ENCODE data around the gene ACTR1B. TPM values are rescaled to one million over a fixed set of nuclear protein-coding genes. Genes with fewer than 3 reads are reported as not detected.

Gene ACTR1B
- polyA plus RNA-seq, 3 donors, result 8.9 to 64.4 (median 9.9) TPM

GRCh38 chr2:97654309-97654708, 9.5 kb downstream of the ACTR1B start:
- Mint-ChIP-seq H3K27me3 (ENCODE audit: low read depth in 3 of 3) (no peaks in the 10 kb centered on the region), H3K36me3 (peaks cover 41 to 60% of the 10 kb centered on the region in 2 donors), H3K4me1 (peaks cover 5% of the 10 kb centered on the region), H3K9me3 (peaks cover 0 to 4% (median 2%) of the 10 kb centered on the region in 7 donors), H3K4me3 (no peak overlapping the region), H3K27ac (peak overlapping the region in 3 of 7 donors; percentile 20 to 27 (median 23))
- H3K4me3 ChIP-seq (replicated peaks in 1 of 3; ENCODE audit: low read depth in 2 of 3, low read length in 3 of 3), result no peak overlapping the region
- H3K27ac ChIP-seq (ENCODE audit: low read depth in 1 of 2, low read length in 2 of 2), result no peak overlapping the region
- 93% methylated on average over 3 of the region's 5 CpGs for WGBS (ENCODE audit: insufficient coverage)
- no peak for TF ChIP-seq CTCF (IDR thresholded peaks at IDR 0.05)
- DNase-seq, result no peak
- no peaks in the 10 kb centered on the region for H3K79me2 ChIP-seq (ENCODE audit: insufficient read depth, low read length)
- no peaks in the 10 kb centered on the region for H3K9me3 ChIP-seq (replicated peaks in 1 of 2; ENCODE audit: control insufficient read depth in 1 of 2, insufficient read depth in 1 of 2, low read length in 2 of 2)
- H3K36me3 ChIP-seq (replicated peaks in 1 of 2; ENCODE audit: control insufficient read depth in 1 of 2, insufficient read depth in 2 of 2, low read length in 2 of 2), result peaks cover 34 to 60% of the 10 kb centered on the region in 2 donors
- H4K20me1 ChIP-seq (ENCODE audit: insufficient read depth, low read length), result no peaks in the 10 kb centered on the region
- no peak overlapping the region for H3K9ac ChIP-seq (ENCODE audit: insufficient read depth, low read length, poor library complexity, severe bottlenecking)
- no peaks in the 10 kb centered on the region for H3K4me1 ChIP-seq (ENCODE audit: control insufficient read depth in 1 of 2, insufficient read depth in 2 of 2, low read length in 2 of 2)
- no peak overlapping the region for H2AFZ ChIP-seq (ENCODE audit: insufficient read depth, low read depth, low read length, poor library complexity, severe bottlenecking)
- no peak overlapping the region for H3K4me2 ChIP-seq (replicated peaks; ENCODE audit: extremely low read depth, low read length, poor library complexity, severe bottlenecking)
- H3K27me3 ChIP-seq (ENCODE audit: control insufficient read depth in 2 of 2, insufficient read depth in 2 of 2, low read length in 2 of 2), result no peaks in the 10 kb centered on the region
- intact Hi-C loops (cut with micrococcal nuclease), result no loop called here

- H3K36me3 ChIP-seq (replicated peaks in 1 of 2; ENCODE audit: control insufficient read depth in 1 of 2, insufficient read depth in 2 of 2, low read length in 2 of 2), result peaks cover 33 to 60% of the 10 kb centered on the region in 2 donors
- Mint-ChIP-seq H3K4me1 (peaks cover 5% of the 10 kb centered on the region), H3K36me3 (peaks cover 43 to 60% of the 10 kb centered on the region in 2 donors), H3K4me3 (no peak overlapping the region), H3K9me3 (peaks cover 0 to 4% (median 2%) of the 10 kb centered on the region in 7 donors), H3K27me3 (ENCODE audit: low read depth in 3 of 3) (no peaks in the 10 kb centered on the region), H3K27ac (peak overlapping the region in 4 of 7 donors; percentile 23 to 47 (median 36))
- no peak overlapping the region for H2AFZ ChIP-seq (ENCODE audit: insufficient read depth, low read depth, low read length, poor library complexity, severe bottlenecking)
- no peaks in the 10 kb centered on the region for H3K9me3 ChIP-seq (replicated peaks in 1 of 2; ENCODE audit: control insufficient read depth in 1 of 2, insufficient read depth in 1 of 2, low read length in 2 of 2)
- H3K4me3 ChIP-seq (replicated peaks in 1 of 3; ENCODE audit: low read depth in 2 of 3, low read length in 3 of 3), result no peak overlapping the region
- H3K79me2 ChIP-seq (ENCODE audit: insufficient read depth, low read length), result no peaks in the 10 kb centered on the region
- no CpG with 5 or more reads among the region's 1 CpG for WGBS (ENCODE audit: insufficient coverage)
- no peak for DNase-seq
- no peaks in the 10 kb centered on the region for H3K4me1 ChIP-seq (ENCODE audit: control insufficient read depth in 1 of 2, insufficient read depth in 2 of 2, low read length in 2 of 2)
- H4K20me1 ChIP-seq (ENCODE audit: insufficient read depth, low read length), result no peaks in the 10 kb centered on the region
- no peak overlapping the region for H3K9ac ChIP-seq (ENCODE audit: insufficient read depth, low read length, poor library complexity, severe bottlenecking)
- H3K27ac ChIP-seq (ENCODE audit: low read depth in 1 of 2, low read length in 2 of 2), result no peak overlapping the region
- intact Hi-C loops (cut with micrococcal nuclease), result no loop called here
- no peaks in the 10 kb centered on the region for H3K27me3 ChIP-seq (ENCODE audit: control insufficient read depth in 2 of 2, insufficient read depth in 2 of 2, low read length in 2 of 2)
- no peak for TF ChIP-seq CTCF (IDR thresholded peaks at IDR 0.05)
- no peak overlapping the region for H3K4me2 ChIP-seq (replicated peaks; ENCODE audit: extremely low read depth, low read length, poor library complexity, severe bottlenecking)
Measured at GRCh38 chr2:97653874-97654273, 10.0 kb downstream of the ACTR1B start.
